GM18867 (cell line): Measurements from ENCODE around the gene ACER3.
"Not testable (repeated sequence)": the region's sequence is repeated elsewhere in the genome, so short reads cannot be mapped to it uniquely, and the experiment has no call there.

Experiments
- ATAC-seq: cut with Tn5 transposase; IDR thresholded peaks from one replicate; pipeline ENCODE4 v1.9.1; 2021; ENCODE audit warnings: mild to moderate bottlenecking, moderate library complexity; ENCODE audit not compliant: unreplicated experiment

Gene ACER3

GRCh38 chr11:77055101-77055561 lies 194.4 kb downstream of the ACER3 start:
- ATAC-seq, result no peak

DNA sequence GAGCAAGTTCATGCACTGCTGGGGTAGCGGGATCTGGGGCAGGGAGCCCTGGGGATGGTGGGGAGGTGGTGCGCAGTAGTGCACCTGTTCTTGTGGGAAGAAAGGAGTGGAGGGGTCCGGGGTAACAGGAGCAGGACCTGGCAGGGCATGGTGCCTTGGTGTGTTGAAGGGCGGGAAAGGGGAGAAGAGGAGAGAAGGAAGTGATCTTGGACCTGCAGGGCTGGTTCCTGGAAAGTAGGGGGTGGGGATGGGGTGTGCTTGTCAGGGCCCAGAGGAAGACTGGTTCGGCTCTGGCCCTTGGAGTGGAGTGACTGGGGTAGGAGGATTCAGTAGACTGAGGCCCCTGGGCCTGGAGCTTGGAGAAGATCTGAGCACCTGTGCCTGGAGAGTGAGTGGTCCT lies 195.2 kb downstream of the ACER3 start:
- ATAC-seq, result no peak

DNA sequence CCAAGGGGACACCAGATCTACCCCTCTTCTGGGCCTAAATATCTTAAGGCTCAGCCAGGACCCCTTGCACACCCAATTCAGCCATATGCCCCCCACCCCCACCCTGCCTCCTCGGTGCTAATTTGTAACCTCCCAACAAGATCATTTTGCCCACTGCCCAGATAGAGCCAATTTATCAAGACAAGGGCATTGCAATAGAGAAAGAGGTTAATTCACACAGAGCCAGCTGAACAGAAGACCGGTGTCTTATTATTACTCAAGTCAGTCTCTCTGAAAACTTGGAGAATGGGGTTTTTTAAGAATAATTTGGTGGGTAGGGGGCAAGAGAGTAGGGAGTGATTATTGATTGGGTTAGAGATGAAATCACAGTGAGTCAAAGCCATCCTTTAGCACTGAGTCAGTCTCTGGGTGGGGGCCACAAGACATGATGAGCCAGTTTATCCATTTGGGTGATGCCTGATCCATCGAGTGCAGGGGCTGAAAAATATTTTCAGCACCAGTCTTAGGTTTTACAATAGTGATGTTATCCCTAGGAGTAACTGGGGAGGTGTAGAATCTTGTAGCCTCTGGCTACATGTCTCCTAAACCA lies 196.2 kb downstream of the ACER3 start:
- ATAC-seq, result no peak

DNA sequence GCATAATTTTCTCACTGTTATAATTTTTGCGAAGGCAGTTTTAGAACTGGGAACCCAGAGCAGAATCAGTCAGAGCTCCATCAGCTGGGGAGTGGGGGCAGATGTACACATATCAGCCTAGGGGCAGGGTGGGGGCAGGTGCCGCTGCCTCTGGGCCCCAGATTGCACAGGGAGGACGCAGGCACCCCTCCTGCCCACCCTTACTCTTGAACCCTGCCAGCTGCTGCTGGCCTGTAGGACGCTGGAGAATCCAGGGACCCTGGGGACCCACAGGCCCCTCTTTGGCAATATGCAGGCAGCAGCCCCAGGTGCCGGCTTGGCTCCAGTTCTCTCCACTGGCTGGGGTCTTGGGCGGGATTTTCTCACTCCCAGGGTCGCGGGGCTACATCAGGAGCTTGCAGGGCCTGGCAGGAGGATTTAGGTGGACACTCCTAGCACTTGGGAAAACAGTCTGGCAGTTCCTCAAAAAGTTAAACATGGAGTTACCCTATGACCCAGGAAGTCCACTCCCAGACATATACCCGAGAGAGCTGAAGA lies 197.3 kb downstream of the ACER3 start:
- ATAC-seq, result no peak

DNA sequence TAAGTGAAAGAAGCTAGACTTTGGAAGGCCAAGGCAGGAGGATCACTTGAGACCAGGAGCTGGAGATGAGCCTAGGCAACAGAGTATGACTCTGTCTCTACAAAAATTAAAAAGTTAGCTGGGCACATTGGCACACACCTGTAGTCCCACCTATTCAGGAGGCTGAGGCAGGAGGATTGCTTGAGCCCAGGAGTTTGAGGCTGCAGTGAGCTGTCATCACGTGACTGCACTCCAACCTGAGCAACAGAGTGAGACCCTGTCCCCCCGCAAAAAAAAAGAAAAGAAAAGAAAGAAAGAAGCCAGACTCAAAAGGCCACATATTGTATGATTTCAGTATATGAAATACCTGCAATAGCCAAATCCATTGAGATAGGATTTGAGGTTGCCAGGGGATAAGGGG lies 198.2 kb downstream of the ACER3 start:
- no peak for ATAC-seq

GRCh38 chr11:77059806-77060205 lies 199.1 kb downstream of the ACER3 start:
- ATAC-seq, result no peak

DNA sequence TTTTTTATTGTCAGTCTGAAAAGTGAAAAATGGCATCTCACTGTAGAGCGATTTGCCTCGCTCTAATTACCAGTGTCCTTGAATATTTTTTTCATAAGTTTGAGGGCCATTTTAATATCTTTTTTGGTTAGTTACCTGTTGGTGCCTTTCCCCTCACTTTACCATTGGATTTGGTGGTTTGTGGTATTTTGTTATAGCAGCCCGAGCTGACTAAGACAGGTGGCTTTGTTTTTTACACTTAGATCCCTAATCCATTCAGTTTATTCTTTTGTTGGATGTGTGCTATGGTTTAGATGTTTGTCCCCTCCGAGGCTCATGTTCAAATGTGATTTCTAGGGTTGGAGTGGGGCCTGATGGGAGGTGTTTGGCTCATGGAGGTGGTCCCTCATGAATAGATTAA lies 199.5 kb downstream of the ACER3 start:
- no peak for ATAC-seq

GRCh38 chr11:77061258-77061657 lies 200.5 kb downstream of the ACER3 start:
- ATAC-seq, result not testable (repeated sequence)

- no peak for ATAC-seq
Observed at GRCh38 chr11:77062924-77063323, 202.2 kb downstream of the ACER3 start.

GRCh38 chr11:77063407-77063806 lies 202.7 kb downstream of the ACER3 start:
- ATAC-seq, result no peak

- ATAC-seq, result no peak
Observed at GRCh38 chr11:77063861-77064260, 203.1 kb downstream of the ACER3 start.

GRCh38 chr11:77064648-77065217 lies 204.0 kb downstream of the ACER3 start:
- ATAC-seq, result no peak

- ATAC-seq, result no peak
Observed at GRCh38 chr11:77065878-77066228, 205.1 kb downstream of the ACER3 start.

DNA sequence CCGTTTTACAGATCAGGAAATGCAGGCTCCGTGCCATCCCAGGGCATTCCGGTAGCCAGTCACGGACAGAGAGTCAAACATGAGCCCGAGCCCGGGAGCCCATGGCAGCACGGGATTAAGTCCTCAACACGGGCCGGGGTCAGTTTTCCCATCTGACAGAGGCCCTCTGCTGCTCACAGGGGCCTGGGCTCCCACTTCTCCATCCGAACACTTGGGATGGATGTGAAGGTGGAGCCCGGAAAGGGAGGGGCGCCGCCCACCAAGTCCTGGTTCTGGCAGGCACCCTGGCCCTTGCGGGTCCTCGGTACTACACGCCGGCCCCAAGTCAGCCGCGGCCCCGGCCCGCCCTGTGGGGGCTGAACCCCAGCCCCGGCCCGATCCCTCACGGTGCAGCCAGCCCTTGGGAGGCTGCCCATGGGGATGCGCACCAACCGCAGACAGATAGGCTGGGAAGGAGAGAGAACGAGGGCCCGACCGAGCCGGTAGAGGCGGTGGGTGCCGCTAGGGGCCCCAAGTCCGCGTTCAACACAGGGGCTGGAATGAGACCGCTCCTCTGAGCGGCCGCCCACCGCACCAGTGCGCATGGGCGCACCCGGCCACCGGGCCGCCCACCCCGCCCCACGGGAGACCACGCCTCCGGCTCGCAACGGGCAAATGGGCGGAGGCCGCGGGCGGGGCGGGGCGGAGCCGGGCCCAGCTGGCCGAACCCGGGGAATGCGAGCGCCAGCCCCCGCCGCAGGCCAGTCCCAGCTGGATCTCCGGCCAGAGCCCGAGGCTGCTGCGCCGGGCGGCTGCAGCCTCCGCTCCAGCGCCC lies 205.7 kb downstream of the ACER3 start, which contains the start of gene CAPN5:
TSS of gene CAPN5 (plus strand) at position 743 of the 814 bp plus-strand sequence. CDS start 17,916 bp downstream, outside the sequence.
- ATAC-seq, result peak; percentile 92

DNA sequence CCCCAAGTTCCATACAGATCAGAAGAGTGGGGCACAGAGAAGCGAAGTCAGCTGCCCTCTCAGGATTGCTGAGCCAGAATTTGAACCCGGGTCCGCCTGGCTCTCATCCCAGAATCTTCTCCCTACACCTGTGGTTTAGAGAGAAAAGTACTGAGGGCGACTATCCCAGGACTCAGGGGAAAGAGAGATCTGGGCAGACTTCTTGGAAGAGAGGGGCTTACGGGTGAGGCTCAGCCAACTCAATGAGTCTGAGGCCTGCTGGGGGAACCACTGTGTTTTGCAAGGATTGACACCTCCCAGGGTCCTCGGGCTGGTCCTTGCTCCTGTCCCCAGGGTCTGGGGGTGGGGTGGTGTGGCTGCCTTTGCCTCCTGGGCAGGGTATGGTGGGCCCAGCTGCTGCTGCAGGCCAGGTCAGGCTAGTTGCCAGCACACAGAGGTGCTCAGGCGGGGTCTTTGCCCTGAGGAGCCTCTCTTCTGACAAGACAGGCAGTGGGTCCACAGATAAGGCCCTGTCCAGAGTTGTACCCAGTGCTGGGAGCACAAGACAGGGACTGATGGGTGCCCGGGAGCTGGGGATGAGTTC lies 207.2 kb downstream of the ACER3 start:
- ATAC-seq, result no peak

DNA sequence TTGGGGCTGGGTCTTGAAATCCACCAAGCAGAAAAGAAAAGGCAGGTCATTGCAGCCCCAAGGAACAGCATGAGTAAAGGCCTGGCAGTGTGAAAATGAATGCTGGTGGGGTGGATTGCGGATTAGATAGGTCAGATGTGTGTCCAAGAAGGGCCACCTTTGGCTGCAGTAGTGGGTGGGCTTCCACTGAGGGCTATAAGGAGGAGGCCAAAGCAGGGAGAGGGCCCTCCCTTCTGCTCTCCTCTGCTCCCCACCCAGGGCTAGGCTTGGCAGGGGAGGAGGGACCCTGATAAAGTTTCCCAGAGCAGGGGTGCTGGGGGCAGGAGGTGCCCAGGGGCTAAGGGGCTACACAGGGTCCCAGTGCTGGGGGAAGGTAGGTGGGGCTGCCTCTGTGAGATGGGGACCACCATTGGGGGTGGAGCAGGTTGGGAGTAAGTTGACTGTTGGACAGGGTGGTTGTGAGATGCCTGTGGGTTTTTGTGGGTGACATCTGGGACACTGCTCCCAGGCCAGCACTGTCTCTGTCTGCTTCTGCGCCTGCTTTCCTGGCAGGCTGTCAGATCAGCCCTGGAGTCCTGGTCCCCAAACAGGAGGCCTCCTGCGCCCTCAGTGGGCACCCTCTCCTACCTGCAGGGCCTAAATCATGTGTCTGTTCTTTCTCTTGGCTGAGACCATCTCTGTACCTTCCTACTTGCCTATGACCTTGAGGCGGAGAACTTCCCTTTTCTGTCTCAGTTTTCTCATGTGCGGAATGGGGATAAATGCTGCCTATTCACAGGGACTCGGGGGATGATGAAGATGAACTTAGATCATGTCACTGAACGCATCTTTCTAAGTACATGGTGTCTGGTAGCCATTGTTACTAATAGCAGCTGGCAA lies 208.0 kb downstream of the ACER3 start:
- ATAC-seq, result no peak

DNA sequence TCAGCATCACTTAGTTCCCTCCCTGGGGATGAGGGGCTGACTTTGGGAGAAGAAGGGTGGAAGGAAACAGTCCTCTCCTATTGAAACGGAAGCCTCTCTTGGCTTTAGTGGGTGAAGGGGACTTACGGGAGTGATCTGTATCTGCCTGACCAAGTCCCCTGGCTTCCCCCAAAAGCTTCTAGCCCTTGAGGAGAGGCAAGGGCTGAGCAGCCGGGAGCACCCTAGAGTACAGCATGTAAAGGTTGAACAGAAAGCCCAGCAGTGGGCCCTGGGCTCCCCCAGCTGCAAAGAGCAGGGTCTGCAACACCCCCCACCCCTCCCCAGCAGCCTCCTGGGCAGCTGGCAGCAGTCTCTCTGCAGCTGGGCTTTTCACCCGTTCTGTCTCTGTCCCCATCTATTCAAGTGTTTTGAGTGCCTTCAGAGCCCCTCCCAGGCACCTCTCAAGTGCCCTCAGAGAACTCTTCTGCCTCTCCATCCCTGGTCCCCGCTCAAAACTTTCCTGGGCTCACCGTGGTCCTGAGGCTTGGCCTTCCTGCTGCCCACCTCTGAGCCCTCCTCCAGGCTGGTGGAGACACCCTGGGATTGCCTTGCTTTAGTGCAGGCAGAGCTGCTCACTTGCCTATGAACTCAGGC lies 208.7 kb downstream of the ACER3 start:
- no peak for ATAC-seq

GRCh38 chr11:77069969-77070582 lies 209.4 kb downstream of the ACER3 start:
- no peak for ATAC-seq

- no peak for ATAC-seq
Observed at GRCh38 chr11:77071077-77071476, 210.4 kb downstream of the ACER3 start.
